ENCODE results near the gene GALNTL6. TPM values are rescaled to one million over a fixed set of nuclear protein-coding genes. Genes with fewer than 3 reads are reported as not detected.

The GALNTL6 gene
- total and polyA plus RNA-seq, 2 experiments from 2014 or later, result not detected

DNA sequence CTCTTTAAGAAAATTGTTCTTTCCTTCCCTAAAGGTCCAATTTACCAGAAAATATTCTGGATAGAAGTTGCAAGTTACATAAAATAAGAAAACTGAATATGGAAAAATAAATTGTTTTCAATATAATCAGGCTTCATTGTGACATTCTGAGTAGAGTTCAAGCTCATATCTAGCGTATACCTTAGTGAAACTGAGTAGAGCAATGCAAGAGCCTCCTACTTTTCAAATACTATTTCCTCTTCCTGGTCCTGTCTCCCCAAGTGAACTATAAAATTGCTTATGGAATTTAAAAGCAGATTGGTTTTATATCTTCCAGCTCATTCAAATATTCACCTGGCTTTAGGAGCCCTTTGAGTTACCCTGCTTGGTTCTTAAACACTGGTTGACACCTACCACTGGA is 1166.1 kb downstream of the GALNTL6 start:
- no peaks in the 10 kb centered on the region for H3K27me3 ChIP-seq
- H3K4me3 ChIP-seq, result no peak overlapping the region
- no peaks in the 10 kb centered on the region for H3K36me3 ChIP-seq
- TF ChIP-seq, protein P1, sequence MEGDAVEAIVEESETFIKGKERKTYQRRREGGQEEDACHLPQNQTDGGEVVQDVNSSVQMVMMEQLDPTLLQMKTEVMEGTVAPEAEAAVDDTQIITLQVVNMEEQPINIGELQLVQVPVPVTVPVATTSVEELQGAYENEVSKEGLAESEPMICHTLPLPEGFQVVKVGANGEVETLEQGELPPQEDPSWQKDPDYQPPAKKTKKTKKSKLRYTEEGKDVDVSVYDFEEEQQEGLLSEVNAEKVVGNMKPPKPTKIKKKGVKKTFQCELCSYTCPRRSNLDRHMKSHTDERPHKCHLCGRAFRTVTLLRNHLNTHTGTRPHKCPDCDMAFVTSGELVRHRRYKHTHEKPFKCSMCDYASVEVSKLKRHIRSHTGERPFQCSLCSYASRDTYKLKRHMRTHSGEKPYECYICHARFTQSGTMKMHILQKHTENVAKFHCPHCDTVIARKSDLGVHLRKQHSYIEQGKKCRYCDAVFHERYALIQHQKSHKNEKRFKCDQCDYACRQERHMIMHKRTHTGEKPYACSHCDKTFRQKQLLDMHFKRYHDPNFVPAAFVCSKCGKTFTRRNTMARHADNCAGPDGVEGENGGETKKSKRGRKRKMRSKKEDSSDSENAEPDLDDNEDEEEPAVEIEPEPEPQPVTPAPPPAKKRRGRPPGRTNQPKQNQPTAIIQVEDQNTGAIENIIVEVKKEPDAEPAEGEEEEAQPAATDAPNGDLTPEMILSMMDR (IDR thresholded peaks at IDR 0.05; ENCODE audit: low read depth, low read length), result no peak
- no peak overlapping the region for H3K27ac ChIP-seq
- no peaks in the 10 kb centered on the region for H3K4me1 ChIP-seq (ENCODE audit: low read depth)
- H3K9me3 ChIP-seq (ENCODE audit: low read depth), result no peaks in the 10 kb centered on the region
- no peak for DNase-seq (ENCODE audit: low read depth in 1 of 2, low spot score in 1 of 2)

DNA sequence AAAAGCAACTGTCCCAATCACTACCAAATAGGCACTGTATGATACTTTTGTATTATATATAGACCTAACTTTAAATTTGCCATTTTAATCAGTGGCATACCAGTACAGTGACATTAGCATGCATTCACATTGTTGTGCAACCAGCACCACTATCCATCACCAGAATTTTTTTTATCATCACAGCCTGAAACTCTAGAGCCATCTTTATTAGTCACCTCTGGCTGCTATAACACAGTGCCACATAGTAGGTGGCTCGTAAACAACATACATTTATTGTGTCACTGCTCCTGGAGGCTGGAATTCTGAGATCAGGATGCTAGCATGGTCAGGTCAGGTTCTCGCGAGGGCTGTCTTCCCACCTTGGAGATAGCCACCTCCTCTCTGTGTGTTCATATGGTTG is 1167.0 kb downstream of the GALNTL6 start:
- no peaks in the 10 kb centered on the region for H3K9me3 ChIP-seq (ENCODE audit: low read depth)
- DNase-seq (ENCODE audit: low read depth in 1 of 2, low spot score in 1 of 2), result no peak
- TF ChIP-seq, protein P1 (IDR thresholded peaks at IDR 0.05; ENCODE audit: low read depth, low read length), result no peak
- H3K4me1 ChIP-seq (ENCODE audit: low read depth), result no peaks in the 10 kb centered on the region
- H3K27me3 ChIP-seq, result no peaks in the 10 kb centered on the region
- no peak overlapping the region for H3K27ac ChIP-seq
- H3K4me3 ChIP-seq, result no peak overlapping the region
- H3K36me3 ChIP-seq, result no peaks in the 10 kb centered on the region

DNA sequence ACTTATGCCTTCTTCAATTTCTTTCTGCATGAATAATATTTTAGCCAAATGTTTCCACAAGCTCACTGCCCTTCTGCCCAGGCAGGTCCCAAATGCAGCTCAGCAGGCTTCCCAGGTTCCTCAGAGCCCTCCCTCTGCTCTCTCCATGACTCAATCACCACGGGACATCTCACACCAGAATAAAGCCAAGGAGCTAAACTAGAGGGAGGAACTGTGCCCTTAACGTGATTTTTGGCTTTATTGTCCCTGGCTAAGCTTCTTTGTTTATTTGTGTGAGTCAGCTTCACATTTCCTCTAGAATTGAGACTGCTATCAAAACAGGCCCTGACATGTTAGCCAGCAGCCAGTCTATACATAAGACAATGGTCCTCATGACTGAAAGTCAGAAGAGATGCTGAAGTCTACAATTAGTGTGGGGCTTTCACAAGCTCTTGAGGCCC is 1169.0 kb downstream of the GALNTL6 start:
- Histone ChIP-seq H3K36me3 (no peaks in the 10 kb centered on the region), H3K27me3 (no peaks in the 10 kb centered on the region), H3K4me3 (no peak overlapping the region), H3K4me1 (ENCODE audit: low read depth) (no peaks in the 10 kb centered on the region), H3K27ac (no peak overlapping the region), H3K9me3 (ENCODE audit: low read depth) (no peaks in the 10 kb centered on the region)
- TF ChIP-seq, protein P1 (IDR thresholded peaks at IDR 0.05; ENCODE audit: low read depth, low read length), result no peak
- DNase-seq (ENCODE audit: low read depth in 1 of 2, low spot score in 1 of 2), result peak in 1 of 2 donors; percentile 36

DNA sequence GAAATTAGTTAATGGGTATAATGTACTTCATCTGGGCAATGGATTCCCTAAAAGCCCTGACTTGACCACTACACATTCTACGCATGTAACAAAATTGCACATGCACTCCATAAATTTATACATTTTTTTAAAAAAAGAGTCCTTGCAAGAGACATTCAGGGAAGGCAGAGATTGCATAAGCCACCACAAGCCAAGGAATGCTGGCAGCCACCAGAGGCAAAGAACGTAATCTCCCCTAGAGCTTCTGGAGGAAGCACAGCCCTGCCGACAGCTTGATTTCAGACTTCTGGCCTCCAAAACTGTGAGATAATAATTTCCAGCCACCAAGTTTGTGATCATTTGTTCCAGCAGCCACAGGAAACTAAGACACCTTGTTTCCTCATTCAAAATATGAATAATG is 1169.8 kb downstream of the GALNTL6 start:
- TF ChIP-seq, protein P1 (IDR thresholded peaks at IDR 0.05; ENCODE audit: low read depth, low read length), result no peak
- H3K9me3 ChIP-seq (ENCODE audit: low read depth), result no peaks in the 10 kb centered on the region
- H3K36me3 ChIP-seq, result no peaks in the 10 kb centered on the region
- DNase-seq (ENCODE audit: low read depth in 1 of 2, low spot score in 1 of 2), result peak in 1 of 2 donors; percentile 54
- no peaks in the 10 kb centered on the region for H3K4me1 ChIP-seq (ENCODE audit: low read depth)
- no peak overlapping the region for H3K27ac ChIP-seq
- H3K27me3 ChIP-seq, result no peaks in the 10 kb centered on the region
- no peak overlapping the region for H3K4me3 ChIP-seq

DNA sequence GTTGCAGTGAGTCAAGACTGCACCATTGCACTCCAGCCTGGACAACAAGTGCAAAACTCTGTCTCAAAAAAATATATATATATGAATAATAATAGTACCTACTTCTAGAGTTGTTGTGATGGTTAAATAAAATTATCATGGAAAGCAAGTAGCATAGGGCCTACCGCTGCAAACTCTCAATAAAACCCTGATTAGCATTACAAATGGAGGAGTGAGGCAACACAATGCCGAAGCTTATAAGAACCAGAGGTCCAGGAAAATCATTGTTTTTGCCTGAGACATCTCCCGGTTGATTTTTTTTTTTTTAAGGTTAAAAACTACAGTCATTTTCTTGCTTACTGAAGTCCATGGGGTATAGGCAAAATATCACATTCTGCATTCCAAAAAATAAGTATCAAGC is 1170.4 kb downstream of the GALNTL6 start:
- Histone ChIP-seq H3K27me3 (no peaks in the 10 kb centered on the region), H3K4me3 (no peak overlapping the region)
- DNase-seq (ENCODE audit: low read depth in 1 of 2, low spot score in 1 of 2), result no peak

More for the DNA sequence above, 1170.4 kb downstream of the GALNTL6 start:
- H3K36me3 ChIP-seq, result no peaks in the 10 kb centered on the region
- no peaks in the 10 kb centered on the region for H3K4me1 ChIP-seq (ENCODE audit: low read depth)
- no peak overlapping the region for H3K27ac ChIP-seq
- no peaks in the 10 kb centered on the region for H3K9me3 ChIP-seq (ENCODE audit: low read depth)
- TF ChIP-seq, protein P1 (IDR thresholded peaks at IDR 0.05; ENCODE audit: low read depth, low read length), result no peak

Data from cardiac muscle cell (in vitro differentiated cells and primary cell).